H1 (cell line): ENCODE results near the gene MID2.
"Not testable (repeated sequence)": the region's sequence is repeated elsewhere in the genome, so short reads cannot be mapped to it uniquely, and the experiment has no call there.

Source experiments
- ATF3 ChIP-seq: IDR thresholded peaks from 2 replicates; pipeline ENCODE4 v1.6.1; 2011; ENCODE audit warnings: low read depth, mild to moderate bottlenecking, low read length; ENCODE audit not compliant: insufficient read depth
- CHD2 ChIP-seq: IDR thresholded peaks from 2 replicates; pipeline ENCODE4 v1.6.1; 2012; ENCODE audit warnings: low read length, improper control_type of control experiment
- CTCF ChIP-seq, 3 experiments: IDR thresholded peaks; 1 replicate in 2 of 3; 2 replicates in 1 of 3; pipeline versions ENCODE4 v1.5.1 to v1.6.1; 2011; ENCODE audit warnings: low read length in 3 of 3, mild to moderate bottlenecking in 3 of 3, inconsistent platforms in 2 of 3, low read depth in 1 of 3, moderate library complexity in 1 of 3; ENCODE audit not compliant: insufficient read depth in 1 of 3; ENCODE audit errors: control extremely low read depth in 1 of 3
- E2F6 ChIP-seq: IDR thresholded peaks from 2 replicates; pipeline ENCODE4 v1.6.1; 2012; ENCODE audit warnings: inconsistent platforms
- HDAC2 ChIP-seq, 2 experiments: fragments of 300-600 bp in 1 of 2; sonication (generic) in 1 of 2; IDR thresholded peaks; 2 replicates each; pipeline ENCODE4 v1.6.1; 2011 to 2012; ENCODE audit warnings: low read depth in 2 of 2, low read length in 2 of 2, mild to moderate bottlenecking in 2 of 2, moderate library complexity in 2 of 2, borderline replicate concordance in 1 of 2, inconsistent platforms in 1 of 2
- POLR2A ChIP-seq, 2 experiments: IDR thresholded peaks; 1 replicate in 1 of 2; 2 replicates in 1 of 2; pipeline ENCODE4 v1.6.1; 2011; ENCODE audit warnings: low read depth in 2 of 2, low read length in 2 of 2, mild to moderate bottlenecking in 2 of 2; ENCODE audit errors: control extremely low read depth in 1 of 2
- POLR2AphosphoS5 ChIP-seq: IDR thresholded peaks from 2 replicates; pipeline ENCODE4 v1.6.1; 2011; ENCODE audit warnings: low read depth, low read length
- RAD21 ChIP-seq, 2 experiments: IDR thresholded peaks in 1 of 2; conservative IDR thresholded peaks in 1 of 2; 2 replicates each; pipeline ENCODE4 v1.6.1; 2011; ENCODE audit warnings: low read depth in 2 of 2, low read length in 2 of 2, improper control_type of control experiment in 1 of 2, inconsistent platforms in 1 of 2, mild to moderate bottlenecking in 1 of 2, moderate library complexity in 1 of 2

GRCh38 chrX:107955337-107955736 lies 129.7 kb downstream of the MID2 start:
- TF ChIP-seq CTCF (IDR thresholded peaks at IDR 0.05; ENCODE audit: control extremely low read depth in 1 of 3, insufficient read depth in 1 of 3, low read depth in 1 of 3, low read length in 3 of 3); RAD21 (IDR thresholded peaks at IDR 0.05 in 1 of 2, conservative IDR thresholded peaks at IDR 0.05 in 1 of 2; ENCODE audit: low read depth in 2 of 2, low read length in 2 of 2); CHD2; HDAC2 (IDR thresholded peaks at IDR 0.05; ENCODE audit: borderline replicate concordance in 1 of 2, low read depth in 2 of 2, low read length in 2 of 2); ATF3; POLR2AphosphoS5; POLR2A (IDR thresholded peaks at IDR 0.05; ENCODE audit: control extremely low read depth in 1 of 2, low read depth in 2 of 2, low read length in 2 of 2); E2F6: not testable (repeated sequence)
